ENCODE results near the gene SEC14L2.

SEC14L2 gene

DNA sequence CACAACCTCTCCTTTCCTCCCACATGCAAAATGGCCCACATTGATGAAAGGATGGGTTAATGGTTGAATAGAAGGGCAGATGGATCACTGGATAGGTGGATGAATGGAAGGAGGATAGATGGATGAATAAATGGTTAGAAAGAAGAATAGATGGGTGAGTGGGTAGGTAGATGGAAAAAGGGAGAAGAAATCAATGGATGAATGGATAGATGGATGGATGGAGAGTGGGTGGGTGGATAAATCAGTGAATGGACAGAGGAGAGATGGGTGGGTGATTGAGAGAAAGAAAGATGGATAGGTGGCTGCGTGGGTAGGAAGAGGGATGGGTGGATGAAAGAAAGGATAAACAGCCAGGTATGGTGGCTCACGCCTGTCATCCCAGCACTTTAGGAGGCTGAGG is 73.8 kb downstream of the SEC14L2 start:
- H3K79me2 ChIP-seq (ENCODE audit: low read length), result no peaks in the 10 kb centered on the region
- H3K36me3 ChIP-seq (replicated peaks; ENCODE audit: low read depth, low read length), result no peaks in the 10 kb centered on the region
- H3K9ac ChIP-seq (ENCODE audit: low read length), result no peak overlapping the region
- H3K27me3 ChIP-seq (ENCODE audit: low read depth, low read length), result peaks cover 47% of the 10 kb centered on the region
- no peaks in the 10 kb centered on the region for H3K4me1 ChIP-seq (ENCODE audit: low read length)
- no peak overlapping the region for H3K4me2 ChIP-seq (ENCODE audit: low read length)
- no peak overlapping the region for H3K27ac ChIP-seq (ENCODE audit: low read length)
- no peak overlapping the region for H2AFZ ChIP-seq (ENCODE audit: low read depth, low read length)
- H4K20me1 ChIP-seq (ENCODE audit: insufficient read depth, low read length), result no peaks in the 10 kb centered on the region
- TF ChIP-seq, protein P1, sequence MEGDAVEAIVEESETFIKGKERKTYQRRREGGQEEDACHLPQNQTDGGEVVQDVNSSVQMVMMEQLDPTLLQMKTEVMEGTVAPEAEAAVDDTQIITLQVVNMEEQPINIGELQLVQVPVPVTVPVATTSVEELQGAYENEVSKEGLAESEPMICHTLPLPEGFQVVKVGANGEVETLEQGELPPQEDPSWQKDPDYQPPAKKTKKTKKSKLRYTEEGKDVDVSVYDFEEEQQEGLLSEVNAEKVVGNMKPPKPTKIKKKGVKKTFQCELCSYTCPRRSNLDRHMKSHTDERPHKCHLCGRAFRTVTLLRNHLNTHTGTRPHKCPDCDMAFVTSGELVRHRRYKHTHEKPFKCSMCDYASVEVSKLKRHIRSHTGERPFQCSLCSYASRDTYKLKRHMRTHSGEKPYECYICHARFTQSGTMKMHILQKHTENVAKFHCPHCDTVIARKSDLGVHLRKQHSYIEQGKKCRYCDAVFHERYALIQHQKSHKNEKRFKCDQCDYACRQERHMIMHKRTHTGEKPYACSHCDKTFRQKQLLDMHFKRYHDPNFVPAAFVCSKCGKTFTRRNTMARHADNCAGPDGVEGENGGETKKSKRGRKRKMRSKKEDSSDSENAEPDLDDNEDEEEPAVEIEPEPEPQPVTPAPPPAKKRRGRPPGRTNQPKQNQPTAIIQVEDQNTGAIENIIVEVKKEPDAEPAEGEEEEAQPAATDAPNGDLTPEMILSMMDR (IDR thresholded peaks at IDR 0.05; ENCODE audit: low read depth, low read length), result no peak
- TF ChIP-seq EZH2phosphoT487 (IDR thresholded peaks at IDR 0.05; ENCODE audit: low read depth), result no peak
- H3K9me3 ChIP-seq (ENCODE audit: insufficient read depth, low read length), result no peaks in the 10 kb centered on the region
- H3K4me3 ChIP-seq (ENCODE audit: low read length), result no peak overlapping the region

DNA sequence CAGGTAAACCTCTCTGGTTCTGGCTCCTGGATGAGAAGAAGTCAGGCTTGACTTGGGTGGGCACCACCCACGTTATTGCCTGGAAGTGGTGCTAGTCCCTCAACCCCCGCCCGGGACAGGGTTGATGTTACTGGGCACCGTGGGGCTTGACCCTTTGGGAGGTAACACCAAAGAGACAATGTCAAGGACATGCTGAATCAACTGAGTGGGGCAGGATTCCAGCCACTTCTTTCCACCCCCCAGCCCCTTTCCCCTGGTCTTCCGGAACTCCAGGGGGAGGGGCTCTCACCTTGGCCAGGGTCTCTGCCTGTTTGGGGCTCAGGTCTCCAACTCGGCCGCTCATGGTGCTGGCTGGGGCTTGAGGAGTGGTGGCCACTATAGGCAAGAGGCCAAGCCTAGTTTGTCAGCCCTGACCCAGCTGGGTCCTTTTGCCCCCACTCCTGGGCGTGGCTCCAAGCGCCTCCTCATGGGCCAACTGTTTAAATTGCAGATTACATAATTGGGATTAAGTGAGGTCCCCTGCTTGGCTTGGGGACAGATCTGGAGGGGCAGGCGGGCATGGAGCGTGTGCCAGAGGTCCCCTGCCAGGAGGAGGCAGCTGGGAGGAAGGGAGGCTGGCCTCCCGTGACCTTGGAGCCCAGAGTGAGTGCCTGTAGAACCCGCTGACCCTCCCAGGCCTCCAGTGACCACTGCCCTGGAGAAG is 74.9 kb downstream of the SEC14L2 start, which contains the start of gene SEC14L3:
Gene SEC14L3 (minus strand): TSS at position 402 of the 703 bp plus-strand sequence. CDS start 59 bp downstream, at position 343.
- no peaks in the 10 kb centered on the region for H3K79me2 ChIP-seq (ENCODE audit: low read length)
- no peaks in the 10 kb centered on the region for H3K4me1 ChIP-seq (ENCODE audit: low read length)
- TF ChIP-seq, protein P1 (IDR thresholded peaks at IDR 0.05; ENCODE audit: low read depth, low read length), result no peak
- TF ChIP-seq EZH2phosphoT487 (IDR thresholded peaks at IDR 0.05; ENCODE audit: low read depth), result no peak
- H3K27me3 ChIP-seq (ENCODE audit: low read depth, low read length), result peaks cover 45% of the 10 kb centered on the region
- no peak within 1 kb of the TSS for H3K9ac ChIP-seq (ENCODE audit: low read length)
- no peak within 1 kb of the TSS for H2AFZ ChIP-seq (ENCODE audit: low read depth, low read length)
- H4K20me1 ChIP-seq (ENCODE audit: insufficient read depth, low read length), result no peaks in the 10 kb centered on the region
- H3K4me2 ChIP-seq (ENCODE audit: low read length), result no peak within 1 kb of the TSS
- H3K9me3 ChIP-seq (ENCODE audit: insufficient read depth, low read length), result no peaks in the 10 kb centered on the region
- H3K27ac ChIP-seq (ENCODE audit: low read length), result no peak within 1 kb of the TSS
- H3K4me3 ChIP-seq (ENCODE audit: low read length), result no peak within 1 kb of the TSS
- H3K36me3 ChIP-seq (replicated peaks; ENCODE audit: low read depth, low read length), result no peaks in the 10 kb centered on the region

DNA sequence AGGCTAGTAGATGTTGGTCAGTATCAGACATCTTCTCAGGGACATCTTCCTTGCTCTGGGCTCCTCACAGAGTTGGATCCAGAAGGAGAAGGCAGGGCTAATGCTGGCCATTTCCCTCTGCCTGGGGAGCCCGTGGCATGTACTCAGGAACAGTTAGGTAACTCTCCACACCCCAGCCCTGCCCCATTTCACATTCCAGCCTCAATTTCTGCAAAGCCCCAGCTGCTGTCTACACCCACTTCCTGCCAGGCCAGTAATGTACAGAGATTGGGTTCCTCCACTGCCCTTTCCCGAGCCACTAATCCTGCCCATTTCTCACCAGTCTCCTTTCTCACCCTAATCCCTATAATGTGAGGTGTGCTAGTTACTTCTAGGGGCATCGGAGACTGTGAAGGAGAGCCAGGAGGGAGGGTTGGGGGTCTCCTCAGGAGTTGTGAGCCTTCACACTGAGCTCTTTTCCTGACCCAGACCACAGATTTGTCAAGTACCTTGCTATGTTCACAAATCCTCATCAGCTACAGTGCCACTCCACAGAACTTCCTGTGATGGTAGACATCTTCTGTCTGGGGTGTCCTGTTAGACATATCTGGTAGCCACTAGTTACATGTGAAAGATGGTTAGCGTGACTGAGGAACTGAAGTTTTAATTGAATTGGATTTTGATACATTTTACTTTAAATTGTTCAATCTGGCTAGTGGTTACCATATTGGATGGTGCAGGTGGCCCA is 76.3 kb downstream of the SEC14L2 start:
- Histone ChIP-seq H3K4me3 (ENCODE audit: low read length) (no peak overlapping the region), H3K9me3 (ENCODE audit: insufficient read depth, low read length) (no peaks in the 10 kb centered on the region), H3K27ac (ENCODE audit: low read length) (no peak overlapping the region), H2AFZ (ENCODE audit: low read depth, low read length) (no peak overlapping the region), H3K79me2 (ENCODE audit: low read length) (no peaks in the 10 kb centered on the region), H4K20me1 (ENCODE audit: insufficient read depth, low read length) (no peaks in the 10 kb centered on the region), H3K27me3 (ENCODE audit: low read depth, low read length) (peaks cover 51% of the 10 kb centered on the region), H3K9ac (ENCODE audit: low read length) (no peak overlapping the region), H3K4me1 (ENCODE audit: low read length) (no peaks in the 10 kb centered on the region), H3K36me3 (replicated peaks; ENCODE audit: low read depth, low read length) (no peaks in the 10 kb centered on the region), H3K4me2 (ENCODE audit: low read length) (no peak overlapping the region)
- no peak for TF ChIP-seq EZH2phosphoT487 (IDR thresholded peaks at IDR 0.05; ENCODE audit: low read depth)
- TF ChIP-seq, protein P1 (IDR thresholded peaks at IDR 0.05; ENCODE audit: low read depth, low read length), result no peak

DNA sequence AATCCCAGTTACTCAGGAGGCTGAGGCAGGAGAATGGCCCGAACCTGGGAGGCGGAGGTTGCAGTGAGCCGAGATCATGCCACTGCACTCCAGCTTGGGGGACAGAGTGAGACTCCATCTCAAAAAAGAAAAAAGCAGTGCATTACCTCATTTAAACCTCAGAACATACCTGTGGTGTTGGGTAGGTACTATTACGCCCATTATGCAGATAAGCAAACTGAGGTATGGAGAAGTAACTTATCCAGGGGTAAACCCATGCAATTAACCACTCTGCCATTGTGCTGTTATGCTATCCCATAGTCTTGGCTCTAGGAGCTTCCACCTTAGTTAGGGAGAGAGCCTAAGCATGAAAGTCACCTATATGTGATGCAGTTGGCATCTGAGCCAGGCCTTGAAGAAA is 77.3 kb downstream of the SEC14L2 start:
- no peak overlapping the region for H3K4me2 ChIP-seq (ENCODE audit: low read length)
- no peak overlapping the region for H3K27ac ChIP-seq (ENCODE audit: low read length)
- H3K27me3 ChIP-seq (ENCODE audit: low read depth, low read length), result peaks cover 52% of the 10 kb centered on the region
- no peaks in the 10 kb centered on the region for H3K4me1 ChIP-seq (ENCODE audit: low read length)
- no peaks in the 10 kb centered on the region for H3K79me2 ChIP-seq (ENCODE audit: low read length)
- no peak for TF ChIP-seq EZH2phosphoT487 (IDR thresholded peaks at IDR 0.05; ENCODE audit: low read depth)
- TF ChIP-seq, protein P1 (IDR thresholded peaks at IDR 0.05; ENCODE audit: low read depth, low read length), result no peak
- no peak overlapping the region for H3K4me3 ChIP-seq (ENCODE audit: low read length)
- no peaks in the 10 kb centered on the region for H4K20me1 ChIP-seq (ENCODE audit: insufficient read depth, low read length)
- H3K36me3 ChIP-seq (replicated peaks; ENCODE audit: low read depth, low read length), result no peaks in the 10 kb centered on the region
- no peak overlapping the region for H3K9ac ChIP-seq (ENCODE audit: low read length)
- no peaks in the 10 kb centered on the region for H3K9me3 ChIP-seq (ENCODE audit: insufficient read depth, low read length)
- no peak overlapping the region for H2AFZ ChIP-seq (ENCODE audit: low read depth, low read length)

All from OCI-LY3 (cell line).